Measurements from ENCODE around the gene MARK3. TPM values are rescaled to one million over a fixed set of nuclear protein-coding genes. Genes with fewer than 3 reads are reported as not detected.

MARK3 gene
- total RNA-seq, 2 experiments from 2014 or later = 68.4 to 69.2 TPM

GRCh38 chr14:103362780-103363179 is 22.4 kb upstream of the MARK3 start:
- H3K4me3 Mint-ChIP-seq = no peak overlapping the region
- H3K36me3 Mint-ChIP-seq (ENCODE audit: low read depth) = peaks cover 11% of the 10 kb centered on the region
- peaks cover 2% of the 10 kb centered on the region for H3K27me3 Mint-ChIP-seq
- intact Hi-C loops (cut with micrococcal nuclease) = no loop called here
- peak overlapping the region; percentile 58 for H3K27ac Mint-ChIP-seq
- no peak for DNase-seq
- H3K9me3 Mint-ChIP-seq = peaks cover 18% of the 10 kb centered on the region
- no peak for TF ChIP-seq CTCF (IDR thresholded peaks at IDR 0.05)
- no peak for ATAC-seq
- H3K4me1 Mint-ChIP-seq (ENCODE audit: low read depth) = peaks cover 4% of the 10 kb centered on the region
- CTCF ChIA-PET = interaction anchor here (0.6 to 1.6 kb wide), 5 partner anchors 8 to 155 kb away, joined by 3 to 5 read pairs (median 4); partner anchors contain the start of gene MARK3
- POLR2A ChIA-PET = interaction anchor here (1.0 to 1.3 kb wide), 2 partner anchors 19 to 29 kb away, joined by 5 to 8 read pairs; partner anchors contain the start of gene EIF5

GRCh38 chr14:103366741-103367140 is 18.5 kb upstream of the MARK3 start:
- H3K9me3 Mint-ChIP-seq = peaks cover 16% of the 10 kb centered on the region
- ATAC-seq (no peak), DNase-seq (no peak)
- POLR2A ChIA-PET = no interaction called here
- peaks cover 10% of the 10 kb centered on the region for H3K36me3 Mint-ChIP-seq (ENCODE audit: low read depth)
- CTCF ChIA-PET = no interaction called here
- H3K27me3 Mint-ChIP-seq = no peaks in the 10 kb centered on the region
- intact Hi-C loops (cut with micrococcal nuclease) = no loop called here
- no peak overlapping the region for H3K4me3 Mint-ChIP-seq
- peaks cover 2% of the 10 kb centered on the region for H3K4me1 Mint-ChIP-seq (ENCODE audit: low read depth)
- no peak overlapping the region for H3K27ac Mint-ChIP-seq
- TF ChIP-seq CTCF (IDR thresholded peaks at IDR 0.05) = no peak

GRCh38 chr14:103367995-103368394 is 17.2 kb upstream of the MARK3 start:
- Mint-ChIP-seq H3K27ac (no peak overlapping the region), H3K27me3 (no peaks in the 10 kb centered on the region), H3K4me1 (ENCODE audit: low read depth) (peaks cover 3% of the 10 kb centered on the region), H3K4me3 (no peak overlapping the region), H3K9me3 (peaks cover 8% of the 10 kb centered on the region), H3K36me3 (ENCODE audit: low read depth) (peaks cover 5% of the 10 kb centered on the region)
- intact Hi-C loops (cut with micrococcal nuclease) = no loop called here
- POLR2A ChIA-PET = interaction anchor here (0.6 kb wide), 1 partner anchor 812 kb away, joined by 3 read pairs; no protein-coding TSS in a partner anchor
- DNase-seq (no peak), ATAC-seq (no peak)
- TF ChIP-seq CTCF (IDR thresholded peaks at IDR 0.05) = no peak
- CTCF ChIA-PET = interaction anchor here (1.3 to 1.5 kb wide), 2 partner anchors 16 to 23 kb away, joined by 5 read pairs; no protein-coding TSS in a partner anchor

GRCh38 chr14:103370087-103370486 is 15.1 kb upstream of the MARK3 start:
- DNase-seq (no peak), ATAC-seq (no peak)
- peaks cover 3% of the 10 kb centered on the region for H3K4me1 Mint-ChIP-seq (ENCODE audit: low read depth)
- no peak overlapping the region for H3K27ac Mint-ChIP-seq
- POLR2A ChIA-PET = interaction anchor here (0.7 to 1.2 kb wide), 2 partner anchors 14 to 34 kb away, joined by 3 to 4 read pairs; no protein-coding TSS in a partner anchor
- H3K4me3 Mint-ChIP-seq = no peak overlapping the region
- H3K9me3 Mint-ChIP-seq = no peaks in the 10 kb centered on the region
- no peak for TF ChIP-seq CTCF (IDR thresholded peaks at IDR 0.05)
- CTCF ChIA-PET = interaction anchor here (0.7 to 1.4 kb wide), 5 partner anchors 12 to 1922 kb away, joined by 3 to 6 read pairs (median 3); no protein-coding TSS in a partner anchor
- no peaks in the 10 kb centered on the region for H3K27me3 Mint-ChIP-seq
- no peaks in the 10 kb centered on the region for H3K36me3 Mint-ChIP-seq (ENCODE audit: low read depth)
- intact Hi-C loops (cut with micrococcal nuclease) = no loop called here

- DNase-seq = no peak
- CTCF ChIA-PET = no interaction called here
- no peaks in the 10 kb centered on the region for H3K27me3 Mint-ChIP-seq
- intact Hi-C loops (cut with micrococcal nuclease) = no loop called here
- H3K27ac Mint-ChIP-seq = no peak overlapping the region
- H3K9me3 Mint-ChIP-seq = no peaks in the 10 kb centered on the region
- no peak for TF ChIP-seq CTCF (IDR thresholded peaks at IDR 0.05)
- H3K4me3 Mint-ChIP-seq = no peak overlapping the region
- H3K36me3 Mint-ChIP-seq (ENCODE audit: low read depth) = no peaks in the 10 kb centered on the region
- H3K4me1 Mint-ChIP-seq (ENCODE audit: low read depth) = peaks cover 3% of the 10 kb centered on the region
- POLR2A ChIA-PET = interaction anchor here (0.6 kb wide), 1 partner anchor 1035 kb away, joined by 4 read pairs; no protein-coding TSS in a partner anchor
- no peak for ATAC-seq
Measured at GRCh38 chr14:103372017-103372416, 13.2 kb upstream of the MARK3 start.
